Activated CD8-positive, alpha-beta T cell treated with anti-CD3 and anti-CD28 coated beads for 36 hours (primary cell): Measurements from ENCODE around the gene APBB1IP. TPM values are rescaled to one million over a fixed set of nuclear protein-coding genes. Genes with fewer than 3 reads are reported as not detected.

Experiments
- ATAC-seq: fragments of 200-7000 bp; cut with Tn5 transposase; one replicate; pipeline ENCODE4 v1.10.0; 2021; ENCODE audit warnings: mild to moderate bottlenecking, moderate library complexity
- CTCF ChIA-PET: fragments of 350-600 bp; sonication (Branson Sonifier 250); formaldehyde crosslinking; loops from one replicate; lab custom pipeline; 2021; ENCODE audit warnings: antibody characterized with exemption; lab: Charles Lee
- POLR2A ChIA-PET: fragments of 350-600 bp; sonication (Branson Sonifier 250); formaldehyde crosslinking; loops from one replicate; lab custom pipeline; 2021; ENCODE audit warnings: antibody characterized with exemption; lab: Charles Lee
- DNase-seq: peaks from one replicate; pipeline ENCODE4 v3.0.0-alpha.2; 2020
- H3K27ac Mint-ChIP-seq: one replicate; pipeline ENCODE4 v1.8.0; 2021; ENCODE audit warnings: mild to moderate bottlenecking, mixed read lengths
- H3K27me3 Mint-ChIP-seq: one replicate; pipeline ENCODE4 v1.8.0; 2021; ENCODE audit warnings: mixed read lengths
- H3K36me3 Mint-ChIP-seq: one replicate; pipeline ENCODE4 v1.8.0; 2021; ENCODE audit warnings: low read depth, mixed read lengths
- H3K4me1 Mint-ChIP-seq: one replicate; pipeline ENCODE4 v1.8.0; 2021; ENCODE audit warnings: low read depth, mixed read lengths
- H3K4me3 Mint-ChIP-seq: one replicate; pipeline ENCODE4 v1.8.0; 2021; ENCODE audit warnings: mild to moderate bottlenecking, moderate library complexity, mixed read lengths
- H3K9me3 Mint-ChIP-seq: one replicate; pipeline ENCODE4 v1.8.0; 2021; ENCODE audit warnings: mixed read lengths
- CTCF ChIP-seq: fragments of 200-600 bp; IDR thresholded peaks from one replicate; pipeline ENCODE4 v1.8.0; 2022; ENCODE audit warnings: antibody characterized with exemption, mild to moderate bottlenecking
- intact Hi-C: fragments of 100-400 bp; cut with micrococcal nuclease; formaldehyde crosslinking; loops from one replicate; pipeline ENCODE4 v1.10.0; 2022
- total RNA-seq, 2 experiments: library from RNA; stranded (reverse); gene quantifications; one replicate each; pipeline ENCODE4 v1.2.3, GENCODE V29; 2021

The APBB1IP gene
- total RNA-seq, 2 experiments from 2014 or later, result 61.9 to 64.8 TPM

GRCh38 chr10:26525586-26525985 is 87.4 kb downstream of the APBB1IP start:
- ATAC-seq (peak; percentile 30), DNase-seq (no peak)
- H3K9me3 Mint-ChIP-seq, result no peaks in the 10 kb centered on the region
- ChIA-PET CTCF (interaction anchor here (1.4 kb wide), 1 partner anchor 190 kb away, joined by 6 read pairs; no protein-coding TSS in a partner anchor), POLR2A (no interaction called here)
- H3K4me3 Mint-ChIP-seq, result no peak overlapping the region
- H3K36me3 Mint-ChIP-seq, result peaks cover 65% of the 10 kb centered on the region
- H3K27me3 Mint-ChIP-seq, result no peaks in the 10 kb centered on the region
- peak overlapping the region; percentile 73 for H3K27ac Mint-ChIP-seq
- H3K4me1 Mint-ChIP-seq, result peaks cover 40% of the 10 kb centered on the region
- TF ChIP-seq CTCF, result no peak
- intact Hi-C loops, result no loop called here

GRCh38 chr10:26527018-26527417 is 88.9 kb downstream of the APBB1IP start:
- ATAC-seq (no peak), DNase-seq (peak; percentile 38)
- Mint-ChIP-seq H3K36me3 (peaks cover 58% of the 10 kb centered on the region), H3K9me3 (no peaks in the 10 kb centered on the region), H3K27ac (peak overlapping the region; percentile 63), H3K27me3 (no peaks in the 10 kb centered on the region), H3K4me1 (peaks cover 40% of the 10 kb centered on the region), H3K4me3 (no peak overlapping the region)
- intact Hi-C loops, result no loop called here
- ChIA-PET CTCF (no interaction called here), POLR2A (interaction anchor here (1.2 kb wide), 1 partner anchor 79 kb away, joined by 3 read pairs; no protein-coding TSS in a partner anchor)
- TF ChIP-seq CTCF, result no peak

- Mint-ChIP-seq H3K36me3 (peaks cover 56% of the 10 kb centered on the region), H3K27me3 (no peaks in the 10 kb centered on the region), H3K4me1 (peaks cover 37% of the 10 kb centered on the region), H3K9me3 (no peaks in the 10 kb centered on the region), H3K4me3 (no peak overlapping the region), H3K27ac (peak overlapping the region; percentile 6)
- POLR2A ChIA-PET, result interaction anchor here (1.0 kb wide), 1 partner anchor 13 kb away, joined by 3 read pairs; no protein-coding TSS in a partner anchor
- ATAC-seq (no peak), DNase-seq (no peak)
- CTCF ChIA-PET, result interaction anchor here (1.4 kb wide), 1 partner anchor 12 kb away, joined by 4 read pairs; no protein-coding TSS in a partner anchor
- no peak for TF ChIP-seq CTCF
- intact Hi-C loops, result no loop called here
Measured at GRCh38 chr10:26528048-26528447, 89.9 kb downstream of the APBB1IP start.

- no peaks in the 10 kb centered on the region for H3K27me3 Mint-ChIP-seq
- DNase-seq, result no peak
- ChIA-PET POLR2A (interaction anchor here (1.0 kb wide), 1 partner anchor 13 kb away, joined by 3 read pairs; no protein-coding TSS in a partner anchor), CTCF (interaction anchor here (1.3 to 1.4 kb wide), 2 partner anchors 9 to 11 kb away, joined by 3 to 4 read pairs; no protein-coding TSS in a partner anchor)
- intact Hi-C loops, result no loop called here
- no peak for TF ChIP-seq CTCF
- peak overlapping the region; percentile 13 for H3K27ac Mint-ChIP-seq
- ATAC-seq, result no peak
- H3K4me3 Mint-ChIP-seq, result no peak overlapping the region
- no peaks in the 10 kb centered on the region for H3K9me3 Mint-ChIP-seq
- H3K36me3 Mint-ChIP-seq, result peaks cover 55% of the 10 kb centered on the region
- H3K4me1 Mint-ChIP-seq, result peaks cover 33% of the 10 kb centered on the region
Measured at GRCh38 chr10:26528715-26529393, 90.7 kb downstream of the APBB1IP start.

- peak; percentile 9 for TF ChIP-seq CTCF
- Mint-ChIP-seq H3K27ac (no peak overlapping the region), H3K36me3 (peaks cover 34% of the 10 kb centered on the region), H3K4me3 (no peak overlapping the region), H3K4me1 (peaks cover 5% of the 10 kb centered on the region), H3K27me3 (no peaks in the 10 kb centered on the region), H3K9me3 (no peaks in the 10 kb centered on the region)
- peak; percentile 27 for DNase-seq
- intact Hi-C loops, result no loop called here
- ChIA-PET POLR2A (interaction anchor here (1.1 kb wide), 1 partner anchor 18 kb away, joined by 3 read pairs; no protein-coding TSS in a partner anchor), CTCF (interaction anchor here (0.9 to 1.4 kb wide), 5 partner anchors 19 to 142 kb away, joined by 3 to 4 read pairs (median 3); no protein-coding TSS in a partner anchor)
- ATAC-seq, result peak; percentile 45
Measured at GRCh38 chr10:26534384-26534783, 96.2 kb downstream of the APBB1IP start.
